Measurements from ENCODE around the gene EIF2S1.

DNA sequence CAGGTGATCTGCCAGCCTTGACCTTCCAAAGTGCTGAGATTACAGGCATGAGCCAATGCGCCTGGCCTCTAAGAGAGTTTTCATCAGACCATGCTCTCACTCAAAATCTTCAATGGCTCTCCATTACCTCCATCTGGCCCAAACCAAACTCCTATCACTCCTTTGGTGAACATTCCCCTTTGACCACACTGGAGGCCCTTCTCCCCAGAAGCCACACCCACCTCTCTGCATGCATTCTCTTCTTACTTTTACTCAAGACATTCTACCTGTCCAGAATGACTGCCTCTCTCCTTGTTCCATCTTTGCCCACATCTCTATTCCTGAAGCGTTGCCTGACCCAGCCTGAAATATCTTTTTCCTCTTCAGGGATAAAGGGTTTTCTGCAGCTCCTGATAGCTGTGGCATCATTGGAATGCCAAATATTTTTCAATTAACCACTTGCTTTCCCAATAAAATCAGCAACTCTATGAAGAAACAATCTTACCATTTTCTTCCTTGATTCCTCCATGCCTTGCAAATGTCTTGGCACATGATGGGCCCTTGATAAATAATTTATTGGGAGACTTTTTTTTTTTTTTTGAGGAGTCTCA lies 36.3 kb downstream of the EIF2S1 start:
- TF ChIP-seq CTCF (IDR thresholded peaks at IDR 0.05) (no peak), POLR2A (IDR thresholded peaks at IDR 0.05) (no peak)
